Iris pigment epithelial cell (primary cell): ENCODE results near the gene CLDN15.
"Not testable (repeated sequence)": the region's sequence is repeated elsewhere in the genome, so short reads cannot be mapped to it uniquely, and the experiment has no call there.

ENCODE experiments used
- DNase-seq: peaks from one replicate; pipeline ENCODE4 v3.0.0-alpha.2; 2011; ENCODE audit warnings: low read depth

Gene CLDN15, protein sequence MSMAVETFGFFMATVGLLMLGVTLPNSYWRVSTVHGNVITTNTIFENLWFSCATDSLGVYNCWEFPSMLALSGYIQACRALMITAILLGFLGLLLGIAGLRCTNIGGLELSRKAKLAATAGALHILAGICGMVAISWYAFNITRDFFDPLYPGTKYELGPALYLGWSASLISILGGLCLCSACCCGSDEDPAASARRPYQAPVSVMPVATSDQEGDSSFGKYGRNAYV

DNA sequence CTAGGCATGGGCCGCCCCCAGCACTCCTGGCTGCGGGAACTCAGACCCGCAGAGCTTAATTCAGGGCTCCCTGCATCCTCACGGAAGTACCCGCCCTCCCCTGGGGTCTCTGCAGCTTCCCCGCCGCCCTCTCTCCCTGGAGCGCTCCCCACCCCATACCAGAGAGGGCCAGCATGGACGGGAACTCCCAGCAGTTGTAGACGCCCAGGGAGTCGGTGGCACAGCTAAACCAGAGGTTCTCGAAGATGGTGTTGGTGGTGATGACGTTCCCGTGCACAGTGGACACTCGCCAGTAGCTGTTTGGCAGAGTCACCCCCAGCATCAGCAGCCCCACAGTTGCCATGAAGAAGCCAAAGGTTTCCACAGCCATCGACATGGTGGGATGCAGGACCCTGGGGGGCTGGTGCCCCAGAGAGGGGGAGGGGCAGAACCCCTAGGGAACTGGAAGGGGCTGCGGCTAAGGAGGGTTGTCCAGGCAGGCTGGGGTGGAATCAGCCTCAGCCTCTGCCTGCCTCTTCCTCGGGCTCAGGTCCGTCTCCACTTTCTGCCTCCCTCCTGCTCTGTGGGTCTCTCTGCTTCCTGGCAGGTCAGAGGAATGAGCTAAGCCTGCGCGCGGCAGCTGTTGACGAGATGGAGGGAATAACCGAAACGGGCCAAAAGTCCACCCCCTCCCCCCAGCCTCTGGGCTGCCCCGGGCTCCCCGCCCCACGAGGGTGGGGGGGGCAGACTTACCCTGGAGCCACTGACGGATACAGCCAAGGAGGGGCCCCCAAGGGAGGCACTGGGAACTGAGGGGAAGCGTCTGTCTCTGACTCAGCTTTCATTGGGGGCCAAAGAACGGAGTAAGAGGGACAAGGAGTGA lies at the start of gene CLDN15:
Gene CLDN15, minus strand, starts transcription at position 597 of the 862 bp plus-strand sequence. Its CDS starts 221 bp downstream, at position 376.
- peak; percentile 40 for DNase-seq

DNA sequence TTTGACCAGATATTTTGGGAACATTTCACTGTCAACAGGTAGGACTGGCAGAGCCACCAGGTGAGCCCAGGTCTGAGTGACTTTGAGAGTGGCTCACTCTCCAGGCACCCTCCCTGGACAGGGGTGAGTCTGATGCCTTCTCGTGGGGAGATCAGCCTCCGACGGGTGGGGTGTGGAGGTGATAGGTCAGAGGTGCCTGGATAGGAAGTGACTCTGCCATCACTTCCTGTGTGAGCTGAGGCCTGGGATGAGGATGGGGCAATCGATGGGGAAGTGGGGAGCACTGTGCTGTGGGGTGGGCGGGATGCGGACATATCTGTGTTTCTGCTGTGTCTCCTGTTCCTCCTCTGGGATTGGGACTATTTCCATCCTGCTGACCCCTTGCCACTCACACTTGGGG lies 49.4 kb upstream of the CLDN15 start:
- no peak for DNase-seq

DNA sequence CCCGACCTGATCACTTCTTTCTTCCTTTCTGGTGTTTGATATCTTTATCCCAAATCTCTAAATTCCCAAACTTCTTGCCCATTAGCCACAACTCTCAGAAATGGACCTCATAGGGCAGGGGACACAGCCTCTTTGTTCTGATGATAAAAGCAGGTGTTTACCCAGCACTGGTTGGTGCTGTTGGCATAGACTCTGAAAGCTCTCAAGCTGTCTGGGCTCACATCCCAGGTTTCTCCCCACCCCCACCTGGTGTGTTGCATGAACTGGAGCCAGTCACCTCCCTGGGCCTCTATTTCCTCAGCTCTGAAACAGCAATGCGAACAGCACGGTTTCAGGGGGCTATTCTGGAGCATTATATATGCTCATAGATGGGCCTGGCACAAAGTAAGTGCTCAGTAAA lies 48.3 kb upstream of the CLDN15 start:
- DNase-seq: not testable (repeated sequence)

DNA sequence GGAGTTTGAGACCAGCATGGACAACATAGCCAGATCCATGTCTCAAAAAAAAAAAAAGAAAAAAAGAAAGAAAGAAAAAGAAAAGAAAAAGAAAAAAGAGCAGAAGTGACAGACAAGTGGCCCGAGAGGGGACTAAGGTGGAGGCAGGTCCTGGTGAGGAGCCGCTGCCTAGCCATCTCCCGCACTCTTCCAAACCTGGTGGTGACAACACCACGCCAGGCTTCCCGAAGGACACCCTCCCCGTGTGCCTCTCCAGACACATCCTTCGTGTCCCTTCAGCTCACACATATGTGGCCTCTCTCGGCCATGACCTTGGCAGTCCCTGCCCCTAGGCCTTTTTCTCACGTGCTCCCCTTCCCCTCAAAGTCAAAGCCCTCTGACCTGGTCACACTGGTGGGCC lies 47.6 kb upstream of the CLDN15 start:
- DNase-seq: no peak

DNA sequence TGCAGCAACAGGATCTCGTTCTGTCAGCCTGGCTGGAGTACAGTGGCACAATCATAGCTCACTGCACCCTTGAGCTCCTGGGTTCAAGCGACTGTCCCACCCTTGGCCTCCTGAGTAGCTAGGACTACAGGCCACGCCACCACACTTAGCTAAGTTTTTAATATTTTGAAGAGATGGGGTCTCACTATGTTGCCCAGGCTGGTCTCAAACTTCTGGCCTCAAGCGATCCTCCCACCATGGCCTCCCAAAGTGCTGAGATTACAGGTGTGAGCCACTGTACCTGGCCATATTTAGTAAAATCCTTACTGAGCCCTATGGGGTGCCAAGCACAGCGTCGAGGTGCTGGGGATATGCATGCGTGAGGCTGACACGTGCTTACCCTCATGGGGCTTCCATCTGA lies 43.3 kb upstream of the CLDN15 start:
- DNase-seq: not testable (repeated sequence)

DNA sequence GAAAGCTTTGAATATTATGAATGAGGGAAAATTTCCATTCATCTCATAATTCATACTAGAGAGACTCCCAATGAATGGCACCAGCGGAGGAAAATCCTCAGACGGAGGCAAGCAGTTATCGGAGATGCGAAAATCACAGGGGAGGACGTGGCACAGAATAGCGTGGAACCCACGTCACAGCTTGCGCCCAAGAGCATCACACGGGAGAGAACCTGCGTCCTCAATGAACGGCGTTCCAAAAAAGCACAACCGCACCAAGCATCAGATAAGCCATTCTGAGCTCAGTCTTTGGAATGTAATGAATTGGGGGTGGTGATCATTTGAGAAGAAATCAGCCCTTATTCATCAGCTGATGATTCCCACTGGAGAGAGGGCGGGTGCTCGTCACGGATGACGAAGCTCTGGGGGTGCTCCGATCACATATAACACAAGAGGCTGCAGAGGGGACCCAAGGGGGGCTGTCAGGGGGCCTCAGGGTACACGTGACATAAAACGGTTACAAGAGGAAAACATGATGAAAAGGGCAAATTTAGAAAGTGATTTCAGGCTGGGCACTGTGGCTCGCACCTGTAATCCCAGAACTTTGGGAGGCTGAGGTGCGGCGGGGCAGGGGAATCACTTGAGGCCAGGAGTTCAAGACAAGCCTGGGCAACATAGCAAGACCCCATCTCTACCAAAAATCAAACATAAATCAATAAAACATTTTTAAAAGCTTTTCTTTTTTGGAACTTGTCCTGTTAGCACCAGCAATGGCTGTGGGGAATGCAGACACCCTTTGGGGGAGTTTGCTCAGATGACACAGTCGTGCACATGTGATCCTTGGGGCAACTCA lies 41.1 kb upstream of the CLDN15 start:
- no peak for DNase-seq

DNA sequence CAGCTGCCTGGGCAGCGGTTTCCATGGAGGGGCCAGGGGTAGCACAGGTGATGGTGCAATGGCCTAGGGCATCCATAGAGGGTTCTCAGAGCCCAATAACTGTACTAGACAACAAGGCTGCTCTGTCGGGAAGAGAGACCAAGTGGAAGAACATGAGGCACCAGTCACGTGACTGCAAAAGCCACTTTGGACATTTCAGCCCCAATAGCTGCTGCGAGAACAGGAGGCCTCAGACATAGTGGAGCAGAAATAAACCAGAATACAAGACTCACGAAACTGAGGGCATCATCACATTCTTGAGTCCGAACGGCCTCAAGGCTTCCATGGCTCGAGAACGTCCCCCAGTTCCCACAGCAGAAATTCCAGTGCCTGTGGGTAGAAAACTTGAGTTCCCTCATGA lies 39.6 kb upstream of the CLDN15 start:
- no peak for DNase-seq

DNA sequence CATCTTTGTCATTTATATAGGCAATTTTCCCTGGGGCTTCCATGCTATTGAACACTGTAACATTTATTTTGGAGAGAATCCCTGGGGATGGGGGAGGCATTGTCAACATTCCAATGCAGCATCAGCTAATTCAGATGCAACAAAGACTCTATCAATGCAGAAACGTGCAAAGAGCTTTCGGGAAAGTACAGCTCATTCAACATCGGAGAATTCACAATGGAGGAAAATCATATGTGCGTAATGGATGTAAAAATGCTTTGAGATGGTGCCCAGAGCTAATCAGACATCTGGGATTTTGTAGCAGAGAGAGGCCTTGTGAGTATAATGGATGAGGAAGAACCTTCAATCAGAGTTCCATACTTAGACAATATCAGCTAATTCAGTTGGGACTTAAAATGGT lies 35.6 kb upstream of the CLDN15 start:
- no peak for DNase-seq

DNA sequence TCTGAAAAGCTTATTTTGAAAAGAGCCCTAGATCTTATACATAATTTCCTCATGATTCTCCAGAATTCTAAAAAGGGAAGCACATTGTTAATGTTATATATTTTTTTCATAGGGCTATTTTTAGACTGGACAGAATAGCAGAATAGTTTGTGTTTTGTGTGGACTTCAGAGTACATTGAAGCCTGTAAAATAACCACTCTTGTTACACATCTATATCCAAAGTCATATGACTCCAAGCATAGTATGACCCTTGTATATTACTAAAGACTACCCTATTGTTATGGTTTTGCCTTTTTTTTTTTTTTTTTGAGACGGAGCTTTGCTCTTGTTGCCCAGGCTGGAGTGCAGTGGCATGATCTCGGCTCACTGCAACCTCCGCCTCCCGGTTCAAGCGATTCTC lies 33.4 kb upstream of the CLDN15 start:
- DNase-seq: no peak

DNA sequence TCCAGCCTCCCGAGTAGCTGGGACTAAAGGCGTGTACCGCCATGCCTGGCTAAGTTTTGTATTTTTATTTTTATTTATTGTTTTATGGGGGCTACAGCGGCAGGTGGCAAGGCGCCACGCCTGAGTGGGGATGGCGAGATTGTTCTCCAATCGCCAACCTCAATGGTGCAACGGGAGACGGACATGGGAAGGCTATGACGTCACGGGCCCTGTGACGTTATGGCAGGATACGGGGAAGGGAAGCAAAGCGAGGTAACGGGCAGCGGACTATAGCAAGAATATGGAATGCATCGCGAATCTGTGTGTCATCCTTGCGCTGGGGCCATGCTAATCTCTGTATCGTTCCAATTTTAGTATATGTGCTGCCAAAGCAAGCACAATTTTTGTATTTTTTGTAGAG lies 32.1 kb upstream of the CLDN15 start:
- no peak for DNase-seq

DNA sequence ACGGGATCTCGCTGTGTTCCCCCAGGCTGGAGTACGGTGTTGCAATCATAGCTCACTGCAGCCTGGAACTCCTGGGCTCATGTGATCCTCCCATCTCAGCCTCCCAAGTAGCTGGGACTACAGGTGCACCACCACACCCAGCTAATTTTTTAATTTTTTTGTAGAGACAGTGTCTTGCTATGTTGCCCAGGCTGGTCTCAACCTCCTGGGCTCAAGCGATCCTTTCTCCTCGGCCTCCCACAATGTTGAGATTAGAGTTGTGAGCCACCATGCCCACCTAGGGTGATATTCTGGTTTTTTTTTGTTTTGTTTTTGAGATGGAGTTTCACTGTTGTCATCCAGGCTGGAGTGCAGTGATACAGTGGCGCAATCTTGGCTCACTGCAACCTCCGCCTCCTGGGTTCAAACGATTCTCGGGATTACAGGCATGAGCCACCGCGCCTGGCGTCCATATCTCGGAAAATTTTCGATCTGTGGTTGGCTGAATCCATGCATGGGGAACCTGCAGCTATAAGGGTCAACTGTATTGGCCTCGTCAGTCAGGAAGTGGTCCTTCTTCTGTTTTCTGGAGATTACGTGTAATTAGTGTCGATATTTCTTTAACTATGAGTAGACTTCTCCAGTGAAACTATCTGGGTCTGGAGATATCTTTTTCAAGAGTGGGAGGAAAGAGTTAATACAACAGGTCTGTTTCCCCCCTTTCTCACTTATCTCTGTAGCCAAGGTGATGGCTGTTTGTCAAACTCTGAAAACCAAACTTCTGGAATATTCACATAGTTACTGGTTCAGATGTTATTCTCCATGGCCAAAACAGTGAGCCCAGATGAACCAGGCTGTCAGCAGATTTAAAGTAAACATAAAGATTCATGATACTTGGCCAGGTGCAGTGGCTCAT lies 28.3 kb upstream of the CLDN15 start:
- no peak for DNase-seq

DNA sequence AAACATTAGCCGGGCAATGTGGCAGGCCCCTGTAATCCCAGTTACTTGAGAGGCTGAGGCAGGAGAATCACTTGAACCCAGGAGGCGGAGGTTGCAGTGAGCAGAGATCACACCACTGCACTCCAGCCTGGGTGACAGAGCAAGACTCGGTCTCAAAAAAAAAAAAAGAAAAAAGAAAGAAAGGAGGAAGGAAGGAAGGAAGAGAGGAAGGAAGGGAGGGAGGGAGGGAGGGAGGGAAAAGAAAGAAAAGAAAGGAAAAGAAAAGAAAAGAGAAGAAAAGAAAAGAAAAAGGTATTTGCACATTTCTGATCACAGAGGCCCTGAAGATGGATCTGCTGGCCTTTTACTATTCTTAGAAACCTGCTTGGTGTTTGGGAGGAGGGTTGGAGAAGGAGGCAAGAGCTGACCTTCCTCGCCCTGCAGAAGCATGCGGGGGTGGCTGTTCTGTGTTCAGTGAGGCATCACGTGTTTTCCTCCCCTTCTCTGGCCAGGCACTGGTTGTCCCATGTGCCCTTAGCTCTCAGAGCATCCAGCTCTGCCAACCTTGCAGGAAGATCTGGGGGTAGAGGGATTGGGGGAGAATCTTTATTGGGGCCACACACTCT lies 26.6 kb upstream of the CLDN15 start:
- DNase-seq: peak; percentile 26

DNA sequence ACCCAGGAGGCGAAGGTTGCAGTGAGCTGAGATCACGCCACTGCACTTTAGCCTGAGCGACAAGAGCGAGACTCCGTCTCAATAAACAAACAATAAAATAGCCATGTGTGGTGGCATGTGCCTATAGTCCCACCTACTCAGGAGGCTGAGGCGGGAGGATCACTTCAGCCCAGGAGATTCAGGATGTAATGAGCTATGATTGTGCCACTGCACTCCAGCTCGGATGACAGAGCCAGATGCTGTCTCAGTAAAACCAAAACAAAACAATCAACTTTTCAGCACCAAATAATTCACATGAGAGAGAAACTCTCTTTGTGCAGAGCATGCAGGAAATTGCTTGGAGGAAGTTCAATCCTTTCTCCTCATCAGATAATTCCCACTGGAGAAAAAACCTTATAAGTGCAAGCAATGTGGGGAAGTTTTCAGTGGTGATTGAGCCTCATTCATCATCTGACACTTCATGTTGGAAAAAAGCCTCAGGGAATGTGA lies 20.7 kb upstream of the CLDN15 start:
- DNase-seq: no peak

DNA sequence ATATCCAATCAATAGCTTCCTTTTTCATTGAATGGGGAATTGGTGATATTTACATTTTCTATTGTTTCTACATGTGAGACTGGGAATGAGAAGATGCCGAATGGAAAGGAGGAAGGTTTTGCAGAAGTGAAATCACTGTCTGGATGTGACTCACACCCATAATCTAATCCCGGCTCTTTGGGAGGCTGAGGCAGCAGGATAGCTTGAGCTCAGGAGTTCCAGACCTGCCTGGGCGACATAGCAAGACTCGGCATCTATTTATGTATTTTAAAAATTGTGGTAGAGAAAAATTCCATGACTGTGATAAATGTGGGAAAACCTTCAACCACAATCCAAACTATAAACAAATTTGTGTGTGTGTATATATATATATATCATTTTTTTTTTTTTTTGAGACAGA lies 18.2 kb upstream of the CLDN15 start:
- peak; percentile 31 for DNase-seq

DNA sequence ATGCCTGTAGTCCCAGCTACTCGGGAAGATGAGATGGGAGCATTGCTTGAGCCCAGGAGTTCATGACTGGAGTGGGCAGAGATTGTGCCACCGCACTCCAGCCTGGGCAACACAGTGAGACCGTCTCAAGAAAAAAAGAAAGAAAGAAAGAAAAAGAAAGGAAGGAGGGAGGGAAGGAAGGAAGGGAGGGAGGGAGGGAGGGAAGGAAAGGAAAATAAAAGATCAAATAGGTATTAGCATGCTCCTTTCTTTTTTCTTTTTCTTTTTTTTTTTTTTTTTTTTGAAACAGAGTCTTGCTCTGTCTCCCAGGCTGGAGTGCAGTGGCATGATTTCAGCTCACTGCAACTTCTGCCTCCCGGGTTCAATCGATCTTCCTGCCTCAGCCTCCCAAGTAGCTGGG lies 15.6 kb upstream of the CLDN15 start:
- not testable (repeated sequence) for DNase-seq

DNA sequence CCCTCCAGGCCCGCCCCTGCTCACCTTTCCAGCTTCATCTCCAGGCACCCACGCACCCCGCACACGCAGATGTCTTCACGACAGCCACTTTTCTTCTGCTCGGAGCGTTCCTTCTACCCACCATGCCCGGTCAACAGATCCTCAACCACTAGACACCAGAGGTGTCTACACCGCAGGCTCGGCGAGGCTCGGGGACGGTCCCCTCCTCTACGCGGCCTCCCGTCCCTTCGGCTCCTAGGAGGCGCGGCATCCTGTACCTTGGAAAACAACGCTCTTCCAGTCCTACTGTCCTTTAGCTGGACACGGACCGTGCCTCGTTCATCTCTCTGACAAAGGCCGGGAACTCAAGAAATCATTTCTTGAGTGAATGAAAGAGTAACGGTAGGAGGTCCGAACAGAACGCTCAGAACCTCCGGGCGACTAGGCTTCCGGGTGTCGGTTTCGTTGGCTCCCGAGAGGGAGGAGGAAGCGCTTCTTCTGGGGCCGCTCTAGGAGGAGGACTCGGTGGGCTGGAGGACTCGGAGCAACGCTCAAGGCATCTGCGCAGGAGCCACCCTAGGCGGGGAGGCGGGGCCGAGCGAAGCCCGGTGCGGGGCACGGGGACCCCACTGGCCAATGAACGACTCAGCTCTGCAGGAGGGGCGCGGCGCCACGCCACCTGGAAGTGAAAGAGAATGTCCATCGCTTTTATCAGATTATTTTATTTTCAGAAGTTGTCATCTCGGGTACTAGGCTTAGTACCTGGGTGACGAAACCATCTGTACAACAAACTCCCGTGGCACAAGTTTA lies 14.5 kb upstream of the CLDN15 start:
- peak; percentile 99 for DNase-seq

DNA sequence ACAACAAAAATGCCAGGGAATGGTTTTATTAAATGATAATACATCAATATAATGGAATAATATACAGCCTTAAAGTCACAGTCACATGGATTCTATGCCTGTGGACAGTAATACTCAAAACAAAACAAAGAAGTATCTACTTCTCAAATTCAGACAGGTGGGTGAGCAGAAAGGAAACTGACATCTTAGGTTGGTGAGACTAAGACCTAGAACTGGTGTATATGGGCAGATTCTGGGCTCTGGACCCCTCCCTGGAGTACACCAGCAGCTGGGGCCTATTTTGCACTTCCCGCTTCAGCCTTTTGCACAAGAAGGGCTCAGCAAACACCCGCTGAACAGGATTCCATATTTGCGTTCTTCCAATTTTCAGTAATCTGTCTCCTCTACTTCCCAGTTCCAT lies 12.7 kb upstream of the CLDN15 start:
- DNase-seq: no peak

DNA sequence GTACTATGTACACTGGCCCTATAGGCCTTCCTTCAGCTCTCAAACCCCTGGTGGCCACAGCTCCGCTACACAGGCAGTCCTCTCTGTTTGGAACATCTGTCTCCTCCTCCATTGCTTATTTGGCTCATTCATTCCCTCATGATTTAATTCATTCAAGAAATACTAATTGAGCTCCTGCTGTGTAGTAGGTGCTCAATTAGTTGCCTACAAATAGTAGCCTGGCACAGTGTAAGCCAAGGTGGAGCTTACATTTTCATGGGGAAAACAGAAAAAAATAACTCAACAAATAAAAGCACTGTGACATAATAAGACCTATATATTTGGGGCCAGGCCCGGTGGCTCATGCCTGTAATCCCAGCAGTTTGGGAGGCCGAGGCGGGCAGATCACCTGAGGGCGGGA lies 10.7 kb upstream of the CLDN15 start:
- no peak for DNase-seq

DNA sequence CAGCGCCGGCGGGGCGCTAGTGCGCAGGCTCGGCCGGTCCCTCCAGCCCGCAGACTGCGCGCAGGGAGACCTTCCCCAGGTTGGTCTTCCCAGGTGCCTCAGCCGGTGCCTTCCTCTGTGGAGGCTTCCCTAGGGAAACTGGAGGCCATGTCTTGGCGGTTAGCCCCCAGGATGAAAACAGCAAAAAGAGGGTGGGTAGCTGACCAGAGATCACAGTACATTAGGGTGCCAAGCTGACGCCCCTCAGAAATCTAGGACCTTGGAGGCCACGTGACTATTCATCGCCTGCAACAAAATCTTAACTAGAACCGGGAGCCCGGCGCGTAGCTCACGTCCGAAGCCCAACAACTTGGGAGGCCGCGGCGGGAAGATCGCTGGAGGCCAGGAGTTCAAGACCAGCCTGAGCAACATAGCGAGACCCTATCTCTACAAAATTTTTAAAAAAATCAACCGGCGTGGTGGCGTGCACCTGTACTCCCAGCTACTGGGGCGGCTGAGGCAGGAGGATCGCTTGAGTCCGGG lies 7.6 kb upstream of the CLDN15 start:
- DNase-seq: no peak
